PC-9 (cell line): Measurements from ENCODE around the gene MXRA5. TPM values are rescaled to one million over a fixed set of nuclear protein-coding genes. Genes with fewer than 3 reads are reported as not detected.

Source experiments
- BruUV-seq: library from RNA; stranded (reverse); fragments of 400-500 nt; replicated peaks from 2 replicates; lab custom pipeline; 2021; lab: Mats Ljungman, UMichigan
- CTCF ChIA-PET: fragments of 300-600 bp; sonication (Branson Sonifier 250); formaldehyde crosslinking; loops from one replicate; lab custom pipeline; 2022; ENCODE audit warnings: antibody characterized with exemption; lab: Charles Lee
- POLR2A ChIA-PET: fragments of 300-600 bp; sonication (Branson Sonifier 250); formaldehyde crosslinking; loops from one replicate; lab custom pipeline; 2022; ENCODE audit warnings: antibody characterized with exemption; ENCODE audit not compliant: unreplicated experiment; lab: Charles Lee
- DNase-seq, 2 experiments: peaks; one replicate each; pipeline versions ENCODE4 v3.0.0 to v3.0.0-alpha.2; 2015 to 2022; ENCODE audit warnings: mixed read lengths in 1 of 2
- H2AFZ ChIP-seq: fragments of 200-600 bp; sonication (generic); 2 replicates; pipeline ENCODE4 v1.8.1; 2017; ENCODE audit warnings: antibody characterized with exemption
- H3F3A ChIP-seq: fragments of 200-600 bp; sonication (generic); 2 replicates; pipeline ENCODE4 v1.8.1; 2017; ENCODE audit warnings: antibody characterized with exemption, mild to moderate bottlenecking, low read depth; ENCODE audit not compliant: insufficient read depth
- H3K27ac ChIP-seq: fragments of 200-600 bp; sonication (generic); 2 replicates; pipeline ENCODE4 v1.6.1; 2016; ENCODE audit warnings: mixed run types
- H3K27me3 ChIP-seq: fragments of 200-600 bp; sonication (generic); 2 replicates; pipeline ENCODE4 v1.6.1; 2016; ENCODE audit warnings: low read depth, mixed run types; ENCODE audit not compliant: insufficient read depth
- H3K36me3 ChIP-seq: fragments of 200-600 bp; sonication (generic); 2 replicates; pipeline ENCODE4 v1.6.1; 2016; ENCODE audit warnings: low read depth, mixed run types
- H3K4me1 ChIP-seq: fragments of 200-600 bp; sonication (generic); replicated peaks from 2 replicates; pipeline ENCODE4 v1.6.1; 2016; ENCODE audit warnings: mixed run types; ENCODE audit not compliant: insufficient read depth
- H3K4me2 ChIP-seq: fragments of 200-600 bp; sonication (generic); 2 replicates; pipeline ENCODE4 v1.6.1; 2017; ENCODE audit warnings: mixed run types
- H3K4me3 ChIP-seq: fragments of 200-600 bp; sonication (generic); 2 replicates; pipeline ENCODE4 v1.6.1; 2016; ENCODE audit warnings: mixed run types
- H3K79me2 ChIP-seq: fragments of 200-600 bp; sonication (generic); 2 replicates; pipeline ENCODE4 v1.6.1; 2017; ENCODE audit warnings: low read depth, mixed run types
- H3K9me2 ChIP-seq: fragments of 200-600 bp; sonication (generic); 2 replicates; pipeline ENCODE4 v1.8.1; 2017; ENCODE audit warnings: mild to moderate bottlenecking; ENCODE audit not compliant: insufficient read depth
- H3K9me3 ChIP-seq: fragments of 200-600 bp; sonication (generic); 2 replicates; pipeline ENCODE4 v1.8.1; 2016; ENCODE audit warnings: low read depth; ENCODE audit not compliant: insufficient read depth
- H4K20me1 ChIP-seq: fragments of 200-600 bp; sonication (generic); 2 replicates; pipeline ENCODE4 v1.8.1; 2017; ENCODE audit not compliant: insufficient read depth
- CTCF ChIP-seq: fragments of 200-600 bp; sonication (generic); conservative IDR thresholded peaks from 2 replicates; pipeline ENCODE4 v1.6.1; 2017; ENCODE audit warnings: mixed run types, antibody characterized with exemption, mild to moderate bottlenecking, moderate library complexity
- EZH2 ChIP-seq: fragments of 200-600 bp; sonication (generic); IDR thresholded peaks from 2 replicates; pipeline ENCODE4 v1.8.0; 2017; ENCODE audit warnings: antibody characterized with exemption, low read depth
- intact Hi-C: fragments of 100-400 bp; cut with micrococcal nuclease; formaldehyde crosslinking; loops from one replicate; pipeline ENCODE4 v1.10.0; 2022; ENCODE audit not compliant: unreplicated experiment
- total RNA-seq: library from RNA; stranded (reverse); gene quantifications from 2 replicates; pipeline ENCODE4 v1.2.3, GENCODE V29; 2021

Gene MXRA5
- total RNA-seq, 1 experiment from 2014 or later: not detected

- ChIA-PET CTCF (no interaction called here), POLR2A (no interaction called here)
- H3K4me3 ChIP-seq: no peak overlapping the region
- no TSS peak for BruUV-seq
- H3K4me1 ChIP-seq: no peaks in the 10 kb centered on the region
- H3K36me3 ChIP-seq: no peaks in the 10 kb centered on the region
- no peak overlapping the region for H2AFZ ChIP-seq
- H4K20me1 ChIP-seq: no peaks in the 10 kb centered on the region
- no peak overlapping the region for H3K4me2 ChIP-seq
- H3K27ac ChIP-seq: no peak overlapping the region
- H3F3A ChIP-seq: no peaks in the 10 kb centered on the region
- H3K27me3 ChIP-seq: peaks cover 12% of the 10 kb centered on the region
- DNase-seq: no peak
- H3K9me3 ChIP-seq: no peaks in the 10 kb centered on the region
- H3K9me2 ChIP-seq: no peaks in the 10 kb centered on the region
- intact Hi-C loops: no loop called here
- H3K79me2 ChIP-seq: no peaks in the 10 kb centered on the region
- TF ChIP-seq CTCF (no peak), EZH2 (no peak)
These were observed 19.8 kb downstream of the MXRA5 start for GRCh38 chrX:3326681-3327080.

- H3K9me2 ChIP-seq: no peaks in the 10 kb centered on the region
- ChIA-PET CTCF (no interaction called here), POLR2A (no interaction called here)
- no peaks in the 10 kb centered on the region; the same call in 1 of the 2 replicates for H3K27me3 ChIP-seq
- no peak for DNase-seq
- BruUV-seq: no TSS peak
- H3K4me1 ChIP-seq: no peaks in the 10 kb centered on the region
- H3K4me2 ChIP-seq: no peak overlapping the region
- no peaks in the 10 kb centered on the region for H3K79me2 ChIP-seq
- no peak overlapping the region for H2AFZ ChIP-seq
- no peaks in the 10 kb centered on the region for H3K9me3 ChIP-seq
- intact Hi-C loops: no loop called here
- no peak overlapping the region for H3K27ac ChIP-seq
- H3F3A ChIP-seq: no peaks in the 10 kb centered on the region
- no peak for TF ChIP-seq CTCF
- TF ChIP-seq EZH2: no peak
- no peak overlapping the region for H3K4me3 ChIP-seq
- H3K36me3 ChIP-seq: no peaks in the 10 kb centered on the region
- H4K20me1 ChIP-seq: no peaks in the 10 kb centered on the region
These were observed 25.9 kb downstream of the MXRA5 start for GRCh38 chrX:3320471-3321046.

- intact Hi-C loops: no loop called here
- TF ChIP-seq EZH2 (no peak), CTCF (no peak)
- ChIA-PET POLR2A (no interaction called here), CTCF (no interaction called here)
- Histone ChIP-seq H4K20me1 (no peaks in the 10 kb centered on the region), H3K9me2 (no peaks in the 10 kb centered on the region), H3K27ac (no peak overlapping the region), H3K4me3 (no peak overlapping the region), H3K9me3 (no peaks in the 10 kb centered on the region), H3K79me2 (no peaks in the 10 kb centered on the region), H3F3A (no peaks in the 10 kb centered on the region), H3K4me2 (no peak overlapping the region), H3K4me1 (no peaks in the 10 kb centered on the region), H3K27me3 (no peaks in the 10 kb centered on the region; the same call in 1 of the 2 replicates), H3K36me3 (no peaks in the 10 kb centered on the region), H2AFZ (no peak overlapping the region)
- BruUV-seq: no TSS peak
- DNase-seq: no peak
These were observed 29.2 kb downstream of the MXRA5 start for GRCh38 chrX:3317191-3317718.
